Smooth muscle cell (in vitro differentiated cells): ENCODE results near the gene ANKRD35. TPM values are rescaled to one million over a fixed set of nuclear protein-coding genes. Genes with fewer than 3 reads are reported as not detected.
"Not testable (repeated sequence)": the region's sequence is repeated elsewhere in the genome, so short reads cannot be mapped to it uniquely, and the experiment has no call there.

ENCODE experiments used
- DNase-seq: peaks from one replicate; lab custom pipeline; 2025; ENCODE audit not compliant: unreplicated experiment; lab: John Stamatoyannopoulos, UW
- H2AFZ ChIP-seq: fragments of 200-600 bp; sonication (generic); 2 replicates; pipeline ENCODE4 v1.6.0; 2016; ENCODE audit warnings: antibody characterized with exemption, low read depth, mild to moderate bottlenecking
- H3F3A ChIP-seq: fragments of 200-600 bp; sonication (generic); 2 replicates; pipeline ENCODE4 v1.6.0; 2017; ENCODE audit warnings: antibody characterized with exemption, low read depth
- H3K27ac ChIP-seq: fragments of 200-600 bp; sonication (generic); 2 replicates; pipeline ENCODE4 v1.5.1; 2016; ENCODE audit warnings: low read depth, mild to moderate bottlenecking
- H3K27me3 ChIP-seq: fragments of 200-600 bp; sonication (generic); 2 replicates; pipeline ENCODE4 v1.6.1; 2016; ENCODE audit warnings: low read depth, mild to moderate bottlenecking
- H3K36me3 ChIP-seq: fragments of 200-600 bp; sonication (generic); 2 replicates; pipeline ENCODE4 v1.5.1; 2016; ENCODE audit warnings: low read depth
- H3K4me1 ChIP-seq: fragments of 200-600 bp; sonication (generic); 2 replicates; pipeline ENCODE4 v1.5.1; 2016; ENCODE audit warnings: low read depth
- H3K4me2 ChIP-seq: fragments of 200-600 bp; sonication (generic); 2 replicates; pipeline ENCODE4 v1.6.0; 2016; ENCODE audit warnings: mild to moderate bottlenecking
- H3K4me3 ChIP-seq: fragments of 200-600 bp; sonication (generic); 2 replicates; pipeline ENCODE4 v1.5.1; 2016; ENCODE audit warnings: mild to moderate bottlenecking
- H3K79me2 ChIP-seq: fragments of 200-600 bp; sonication (generic); 2 replicates; pipeline ENCODE4 v1.6.0; 2016; ENCODE audit warnings: low read depth, mild to moderate bottlenecking
- H3K9ac ChIP-seq: fragments of 200-600 bp; sonication (generic); 2 replicates; pipeline ENCODE4 v1.6.0; 2016; ENCODE audit warnings: low read depth
- H3K9me3 ChIP-seq: fragments of 200-600 bp; sonication (generic); replicated peaks from 2 replicates; pipeline ENCODE4 v1.5.1; 2016; ENCODE audit warnings: low read depth
- H4K20me1 ChIP-seq: fragments of 200-600 bp; sonication (generic); 2 replicates; pipeline ENCODE4 v1.6.0; 2016; ENCODE audit warnings: low read depth
- WGBS: methylation state at CpG from one replicate; pipeline ENCODE4 v1.1.7; 2016; ENCODE audit warnings: low lambda C conversion rate; 5-methylcytosine and 5-hydroxymethylcytosine counted together
- microRNA-seq: library from miRNA; unstranded; fragments of <30 nt; microRNA quantifications from one replicate; pipeline ENCODE4, GENCODE V29; 2016; ENCODE audit warnings: borderline number of aligned reads
- polyA plus RNA-seq: library from polyadenylated mRNA; unstranded; fragments of >200 nt; fragmentation: Nextera tagmentation; extraction: Ambion mirVana; gene quantifications from 2 replicates; pipeline ENCODE4 v1.2.1, GENCODE V29; 2016
- small RNA-seq: library from RNA; depleted of rRNA; stranded (forward); fragments of <200 nt; gene quantifications from one replicate; pipeline ENCODE3, GENCODE V24; 2014
- total RNA-seq: library from RNA; depleted of rRNA; stranded (reverse); fragments of >200 nt; gene quantifications from 2 replicates; pipeline ENCODE4 v1.2.3, GENCODE V29; 2014
- TF ChIP-seq, protein P1 (sequence below): fragments of 200-600 bp; sonication (generic); IDR thresholded peaks from 2 replicates; pipeline ENCODE4 v1.5.1; 2017; ENCODE audit warnings: borderline replicate concordance, mild to moderate bottlenecking, antibody characterized with exemption; ENCODE audit not compliant: insufficient read depth, poor library complexity, severe bottlenecking

Gene ANKRD35
- total and polyA plus RNA-seq, 2 experiments from 2014 or later, result 1.7 to 1.8 TPM

DNA sequence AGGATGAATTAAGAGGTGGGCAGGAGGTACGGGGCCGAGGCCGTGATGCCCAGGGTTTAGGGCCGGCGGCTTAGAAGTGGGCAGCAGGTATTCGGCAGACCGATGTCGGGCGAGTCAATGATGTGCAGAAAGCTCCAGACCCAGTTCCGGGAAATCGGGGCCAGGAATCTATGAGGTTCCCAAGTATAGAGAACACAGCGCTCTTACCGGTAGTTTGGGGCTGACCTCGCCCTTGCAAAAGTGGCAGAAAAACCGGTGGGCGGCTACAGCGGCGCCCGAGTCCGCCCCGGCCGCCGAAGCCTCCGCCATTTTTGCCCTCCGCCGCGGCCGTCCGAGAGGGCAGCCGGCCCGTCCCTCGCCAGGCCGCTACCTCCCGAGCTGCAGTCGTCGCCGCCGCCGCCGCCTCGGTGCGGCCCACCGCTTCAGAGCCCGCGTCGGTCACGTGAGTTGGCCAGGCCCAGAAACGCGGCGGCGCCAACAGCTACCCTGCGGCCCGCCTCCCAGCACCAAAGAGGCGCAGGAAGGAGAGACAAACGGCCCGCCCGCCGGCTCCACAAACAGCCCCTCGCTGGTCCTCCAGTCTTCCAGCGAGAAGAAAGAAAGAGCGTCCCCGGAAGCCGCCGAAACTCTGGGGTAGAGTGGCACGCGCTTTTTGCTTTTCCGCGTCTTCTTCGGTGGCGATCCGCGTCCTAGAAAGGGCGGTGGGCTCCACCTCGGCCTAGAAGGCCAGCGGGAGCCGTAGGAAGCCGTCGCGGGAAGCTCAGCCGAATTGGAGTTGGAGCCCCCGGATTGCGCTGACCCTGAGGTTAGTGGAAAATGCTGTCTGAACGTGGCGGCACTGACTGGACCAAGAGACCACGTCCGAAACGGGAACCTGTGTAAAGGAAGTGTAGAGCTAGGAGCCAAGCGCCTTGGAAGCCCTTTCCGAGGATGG lies 61.8 kb downstream of the ANKRD35 start, which contains the start of the genes POLR3C and RNF115:
Gene POLR3C (plus strand): TSS at position 636 of the 934 bp plus-strand sequence. CDS start 1,577 bp downstream, outside the sequence.
Gene RNF115 (minus strand): TSS at position 531 of the 934 bp plus-strand sequence. CDS start 222 bp downstream, at position 309.
- Histone ChIP-seq H3K9me3 (no peaks in the 10 kb centered on the region), H3K4me3 (peak within 1 kb of the TSS; percentile 99), H3K79me2 (peaks cover 34% of the 10 kb centered on the region), H3K9ac (peak within 1 kb of the TSS; percentile 96), H3F3A (no peaks in the 10 kb centered on the region), H3K4me1 (peaks cover 10% of the 10 kb centered on the region), H3K27me3 (no peaks in the 10 kb centered on the region), H3K27ac (peak within 1 kb of the TSS; percentile 95), H4K20me1 (no peaks in the 10 kb centered on the region), H2AFZ (peak within 1 kb of the TSS; percentile 99), H3K36me3 (peaks cover 13% of the 10 kb centered on the region), H3K4me2 (peak within 1 kb of the TSS; percentile 98)
- TF ChIP-seq, protein P1, sequence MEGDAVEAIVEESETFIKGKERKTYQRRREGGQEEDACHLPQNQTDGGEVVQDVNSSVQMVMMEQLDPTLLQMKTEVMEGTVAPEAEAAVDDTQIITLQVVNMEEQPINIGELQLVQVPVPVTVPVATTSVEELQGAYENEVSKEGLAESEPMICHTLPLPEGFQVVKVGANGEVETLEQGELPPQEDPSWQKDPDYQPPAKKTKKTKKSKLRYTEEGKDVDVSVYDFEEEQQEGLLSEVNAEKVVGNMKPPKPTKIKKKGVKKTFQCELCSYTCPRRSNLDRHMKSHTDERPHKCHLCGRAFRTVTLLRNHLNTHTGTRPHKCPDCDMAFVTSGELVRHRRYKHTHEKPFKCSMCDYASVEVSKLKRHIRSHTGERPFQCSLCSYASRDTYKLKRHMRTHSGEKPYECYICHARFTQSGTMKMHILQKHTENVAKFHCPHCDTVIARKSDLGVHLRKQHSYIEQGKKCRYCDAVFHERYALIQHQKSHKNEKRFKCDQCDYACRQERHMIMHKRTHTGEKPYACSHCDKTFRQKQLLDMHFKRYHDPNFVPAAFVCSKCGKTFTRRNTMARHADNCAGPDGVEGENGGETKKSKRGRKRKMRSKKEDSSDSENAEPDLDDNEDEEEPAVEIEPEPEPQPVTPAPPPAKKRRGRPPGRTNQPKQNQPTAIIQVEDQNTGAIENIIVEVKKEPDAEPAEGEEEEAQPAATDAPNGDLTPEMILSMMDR, result no peak
- DNase-seq, result peak; percentile 70
- under 1% methylated on average over 85 of the region's 89 CpGs for WGBS

DNA sequence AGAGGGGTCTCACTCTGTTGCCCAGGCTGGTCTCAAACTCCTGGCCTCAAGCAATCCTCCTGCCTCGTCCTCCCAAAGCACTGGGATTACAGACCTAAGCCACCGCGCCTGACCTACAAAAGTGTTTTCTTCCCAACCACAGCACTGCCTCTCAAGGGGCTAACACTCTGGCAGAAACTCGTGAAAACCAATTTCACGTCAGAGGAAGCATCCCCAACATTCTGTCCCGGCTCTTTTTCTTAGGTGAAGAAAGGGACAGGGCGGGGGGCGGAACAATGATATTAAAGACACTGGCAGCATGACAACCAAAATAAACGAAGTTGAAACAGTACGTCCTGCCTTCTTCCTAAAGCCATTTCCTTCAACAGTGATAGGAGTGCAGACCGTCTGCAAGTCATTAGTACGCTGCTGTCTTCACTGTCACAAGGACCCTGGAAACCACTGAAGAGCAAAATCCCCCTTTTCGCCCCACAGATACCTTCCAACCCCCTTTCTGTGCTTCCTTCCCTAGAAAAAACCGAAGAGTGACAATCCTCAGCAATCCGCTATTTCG lies 62.8 kb downstream of the ANKRD35 start:
- peaks cover 10% of the 10 kb centered on the region for H3K4me1 ChIP-seq
- H2AFZ ChIP-seq, H3F3A ChIP-seq, H4K20me1 ChIP-seq, H3K4me2 ChIP-seq, H3K27me3 ChIP-seq, H3K27ac ChIP-seq, H3K9me3 ChIP-seq, H3K4me3 ChIP-seq, DNase-seq, H3K36me3 ChIP-seq, H3K9ac ChIP-seq: not testable (repeated sequence)
- peaks cover 34% of the 10 kb centered on the region for H3K79me2 ChIP-seq
- 15% methylated on average over 5 of the region's 16 CpGs for WGBS

DNA sequence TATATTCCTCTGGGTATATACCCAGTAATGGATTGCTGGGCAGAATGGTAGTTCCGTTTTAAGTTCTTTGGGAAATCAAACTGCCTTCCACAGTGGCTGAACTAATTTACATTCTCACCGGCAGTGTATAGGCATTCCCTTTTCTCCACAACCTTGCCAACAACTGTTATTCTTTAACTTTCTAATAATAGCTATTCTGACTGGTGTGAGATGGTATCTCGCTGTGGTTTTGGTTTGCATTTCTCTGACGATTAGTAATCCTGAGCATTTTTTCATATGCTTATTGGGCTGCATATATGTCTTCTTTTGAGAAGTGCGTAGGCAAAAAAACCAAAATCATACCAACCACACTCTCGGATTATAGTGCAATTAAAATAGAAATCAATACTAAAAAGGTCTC lies 67.6 kb downstream of the ANKRD35 start:
- H3F3A ChIP-seq, H3K4me2 ChIP-seq, DNase-seq, H3K9me3 ChIP-seq, H2AFZ ChIP-seq, H3K4me1 ChIP-seq, H4K20me1 ChIP-seq, H3K9ac ChIP-seq, H3K27me3 ChIP-seq, H3K36me3 ChIP-seq, H3K4me3 ChIP-seq: not testable (repeated sequence)
- Histone ChIP-seq H3K79me2 (peaks cover 20% of the 10 kb centered on the region), H3K27ac (peak overlapping the region; percentile 69)
- WGBS, result 22% methylated on average over 4 of the region's 6 CpGs

Small RNA genes within 50 kb of the gene (microRNA-seq; reads per million reads assigned to microRNA genes)
- not detected for gene MIR6736

Small RNA genes within 50 kb of the gene (small RNA-seq; reads per million reads assigned to genes)
- gene MIR6736, result not detected

Other genes with a start within 250 kb of the ANKRD35 start
- gene PDZK1, start 178.5 kb downstream of the ANKRD35 start, total RNA-seq, result 1.5 TPM in 1 of 2 replicates, not detected in the other
- gene PDZK1, start 178.5 kb downstream of the ANKRD35 start, polyA plus RNA-seq, result 0.45 and 1.1 TPM in 2 replicates
- 0.04 TPM in 1 of 2 replicates, not detected in the other for gene CD160, start 166.4 kb downstream of the ANKRD35 start, total RNA-seq
- 0.40 TPM in 1 of 2 replicates, not detected in the other for gene CD160, start 166.4 kb downstream of the ANKRD35 start, polyA plus RNA-seq
- gene RNF115, start 61.8 kb downstream of the ANKRD35 start, total RNA-seq, result 8.6 and 9.2 TPM in 2 replicates
- gene RNF115, start 61.8 kb downstream of the ANKRD35 start, polyA plus RNA-seq, result 4.2 and 4.5 TPM in 2 replicates
- gene POLR3C, start 61.7 kb downstream of the ANKRD35 start, total RNA-seq, result 22.6 and 31.6 TPM in 2 replicates
- gene POLR3C, start 61.7 kb downstream of the ANKRD35 start, polyA plus RNA-seq, result 30.2 and 31.7 TPM in 2 replicates
- 1.1 and 2.5 TPM in 2 replicates for gene NUDT17, start 40.2 kb downstream of the ANKRD35 start, total RNA-seq
- gene NUDT17, start 40.2 kb downstream of the ANKRD35 start, polyA plus RNA-seq, result 6.8 and 7.9 TPM in 2 replicates
- 39.2 and 42.7 TPM in 2 replicates for gene PIAS3, start 26.8 kb downstream of the ANKRD35 start, total RNA-seq
- 57.6 and 62.0 TPM in 2 replicates for gene PIAS3, start 26.8 kb downstream of the ANKRD35 start, polyA plus RNA-seq
- gene ITGA10, start 24.2 kb upstream of the ANKRD35 start, total RNA-seq, result 0.27 and 0.40 TPM in 2 replicates
- 0.14 and 0.45 TPM in 2 replicates for gene ITGA10, start 24.2 kb upstream of the ANKRD35 start, polyA plus RNA-seq
- 22.8 and 34.3 TPM in 2 replicates for gene PEX11B, start 32.9 kb upstream of the ANKRD35 start, total RNA-seq
- 23.6 and 28.5 TPM in 2 replicates for gene PEX11B, start 32.9 kb upstream of the ANKRD35 start, polyA plus RNA-seq
- 143 and 144 TPM in 2 replicates for gene RBM8A, start 41.6 kb upstream of the ANKRD35 start, total RNA-seq
- 195 and 211 TPM in 2 replicates for gene RBM8A, start 41.6 kb upstream of the ANKRD35 start, polyA plus RNA-seq
- 23.2 and 32.7 TPM in 2 replicates for gene LIX1L, start 72.2 kb upstream of the ANKRD35 start, total RNA-seq
- gene LIX1L, start 72.2 kb upstream of the ANKRD35 start, polyA plus RNA-seq, result 26.2 and 31.1 TPM in 2 replicates
- 0.36 and 0.49 TPM in 2 replicates for gene ANKRD34A, start 78.7 kb upstream of the ANKRD35 start, total RNA-seq
- gene ANKRD34A, start 78.7 kb upstream of the ANKRD35 start, polyA plus RNA-seq, result 1.3 and 2.4 TPM in 2 replicates
- 17.7 and 22.2 TPM in 2 replicates for gene POLR3GL, start 78.8 kb upstream of the ANKRD35 start, total RNA-seq
- 26.4 and 33.6 TPM in 2 replicates for gene POLR3GL, start 78.8 kb upstream of the ANKRD35 start, polyA plus RNA-seq
- 365 and 384 TPM in 2 replicates for gene TXNIP, start 110.7 kb upstream of the ANKRD35 start, total RNA-seq
- gene TXNIP, start 110.7 kb upstream of the ANKRD35 start, polyA plus RNA-seq, result 197 and 206 TPM in 2 replicates
- not detected in 2 replicates for gene HJV, start 135.9 kb upstream of the ANKRD35 start, total RNA-seq
- not detected in 2 replicates for gene HJV, start 135.9 kb upstream of the ANKRD35 start, polyA plus RNA-seq